Retinal pigment epithelial cell (primary cell): Measurements from ENCODE around the gene NIP7.

Experiments used
- DNase-seq: peaks from one replicate; pipeline ENCODE4 v3.0.0-alpha.2; 2010; ENCODE audit warnings: low read depth
- H3K4me3 ChIP-seq: 2 replicates; pipeline ENCODE4 v1.5.1; 2011; ENCODE audit warnings: mild to moderate bottlenecking, low read length, control low read depth, moderate library complexity
- TF ChIP-seq, protein P1 (sequence below): conservative IDR thresholded peaks from 2 replicates; pipeline ENCODE4 v1.5.1; 2011; ENCODE audit warnings: low read depth, low read length, control low read depth, inconsistent platforms

NIP7 gene

DNA sequence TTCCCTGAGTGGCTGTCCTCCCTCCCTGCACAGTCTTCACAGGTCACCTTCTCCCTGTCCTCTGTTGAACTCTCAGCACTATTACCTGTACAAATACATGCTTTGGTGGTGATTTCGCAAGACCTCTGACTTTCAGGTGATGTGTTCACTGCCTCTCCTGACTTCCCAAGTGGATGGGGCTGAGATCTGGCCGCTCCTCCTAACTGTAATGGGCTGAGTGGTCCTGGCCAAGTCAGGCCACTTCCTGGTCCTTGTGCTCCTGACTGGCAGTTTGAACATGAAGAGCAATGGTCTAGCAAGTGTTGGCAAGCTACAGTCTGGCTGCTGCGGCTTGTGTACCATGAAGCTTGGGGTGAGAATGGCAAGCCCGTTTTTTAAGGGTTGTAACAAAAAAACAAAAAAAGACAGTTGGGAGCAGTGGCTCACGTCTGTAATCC, 23.7 kb downstream of the NIP7 start:
- no peak overlapping the region for H3K4me3 ChIP-seq
- DNase-seq = no peak
- TF ChIP-seq, protein P1, sequence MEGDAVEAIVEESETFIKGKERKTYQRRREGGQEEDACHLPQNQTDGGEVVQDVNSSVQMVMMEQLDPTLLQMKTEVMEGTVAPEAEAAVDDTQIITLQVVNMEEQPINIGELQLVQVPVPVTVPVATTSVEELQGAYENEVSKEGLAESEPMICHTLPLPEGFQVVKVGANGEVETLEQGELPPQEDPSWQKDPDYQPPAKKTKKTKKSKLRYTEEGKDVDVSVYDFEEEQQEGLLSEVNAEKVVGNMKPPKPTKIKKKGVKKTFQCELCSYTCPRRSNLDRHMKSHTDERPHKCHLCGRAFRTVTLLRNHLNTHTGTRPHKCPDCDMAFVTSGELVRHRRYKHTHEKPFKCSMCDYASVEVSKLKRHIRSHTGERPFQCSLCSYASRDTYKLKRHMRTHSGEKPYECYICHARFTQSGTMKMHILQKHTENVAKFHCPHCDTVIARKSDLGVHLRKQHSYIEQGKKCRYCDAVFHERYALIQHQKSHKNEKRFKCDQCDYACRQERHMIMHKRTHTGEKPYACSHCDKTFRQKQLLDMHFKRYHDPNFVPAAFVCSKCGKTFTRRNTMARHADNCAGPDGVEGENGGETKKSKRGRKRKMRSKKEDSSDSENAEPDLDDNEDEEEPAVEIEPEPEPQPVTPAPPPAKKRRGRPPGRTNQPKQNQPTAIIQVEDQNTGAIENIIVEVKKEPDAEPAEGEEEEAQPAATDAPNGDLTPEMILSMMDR = no peak

DNA sequence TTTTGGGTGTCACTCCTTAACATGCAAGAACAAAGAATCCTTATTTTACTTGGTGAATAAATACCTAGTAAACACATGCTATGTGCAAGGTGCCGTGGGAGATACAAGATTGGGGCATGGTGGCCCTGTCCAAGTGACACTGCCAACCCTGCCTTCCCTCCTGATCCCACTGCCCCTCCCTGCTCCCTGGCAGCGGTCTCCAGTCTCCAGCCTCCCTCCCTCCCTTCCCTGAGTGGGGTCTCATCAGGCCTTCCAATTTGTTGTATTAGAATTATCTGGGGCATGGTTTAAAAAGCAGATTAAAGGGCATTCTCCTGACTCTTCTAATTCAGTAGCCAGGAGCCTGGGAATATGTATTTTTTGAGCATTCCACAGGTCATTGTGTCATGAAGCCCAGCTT, 24.5 kb downstream of the NIP7 start:
- TF ChIP-seq, protein P1 = no peak
- no peak overlapping the region for H3K4me3 ChIP-seq
- no peak for DNase-seq

DNA sequence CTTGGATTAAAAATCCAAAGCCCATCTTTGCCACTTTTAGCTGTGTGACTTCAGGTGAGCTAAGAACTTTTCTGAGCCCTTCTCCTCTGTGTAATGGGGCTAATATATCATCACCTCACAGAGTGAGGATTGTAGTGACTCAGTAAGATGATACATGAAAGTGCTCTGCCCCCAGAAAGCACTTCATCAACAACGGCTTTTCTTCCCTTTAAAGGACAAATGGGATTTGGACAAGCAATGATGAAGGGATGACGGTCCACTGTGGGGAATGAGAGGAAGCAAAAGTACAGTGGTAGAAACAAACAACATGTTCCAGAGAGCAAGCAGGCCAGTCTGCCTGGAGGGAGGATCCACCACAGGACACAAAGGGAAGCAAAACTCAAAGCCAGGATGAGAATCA, 26.3 kb downstream of the NIP7 start:
- TF ChIP-seq, protein P1 = no peak
- H3K4me3 ChIP-seq = no peak overlapping the region
- DNase-seq = no peak

DNA sequence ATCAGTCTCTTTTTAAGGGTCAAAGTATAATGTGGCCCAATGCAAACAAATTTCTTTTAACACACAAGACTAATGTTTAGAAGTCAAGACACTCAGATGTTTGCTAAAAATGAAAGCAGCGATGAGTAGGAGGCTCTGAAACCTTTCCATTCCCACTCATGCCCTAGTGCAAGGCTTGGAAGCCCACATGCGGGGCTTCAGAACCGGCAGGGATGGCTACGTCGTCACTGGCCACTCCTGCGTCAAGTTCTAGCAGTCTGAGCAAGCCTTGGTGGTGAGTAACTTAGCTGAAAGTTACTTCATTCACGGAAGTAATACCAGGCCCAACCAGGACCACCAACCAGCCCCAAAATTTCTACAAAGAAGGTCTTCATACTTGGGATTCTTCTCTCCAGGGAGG, 26.9 kb downstream of the NIP7 start:
- H3K4me3 ChIP-seq = no peak overlapping the region
- no peak for DNase-seq
- TF ChIP-seq, protein P1 = no peak

DNA sequence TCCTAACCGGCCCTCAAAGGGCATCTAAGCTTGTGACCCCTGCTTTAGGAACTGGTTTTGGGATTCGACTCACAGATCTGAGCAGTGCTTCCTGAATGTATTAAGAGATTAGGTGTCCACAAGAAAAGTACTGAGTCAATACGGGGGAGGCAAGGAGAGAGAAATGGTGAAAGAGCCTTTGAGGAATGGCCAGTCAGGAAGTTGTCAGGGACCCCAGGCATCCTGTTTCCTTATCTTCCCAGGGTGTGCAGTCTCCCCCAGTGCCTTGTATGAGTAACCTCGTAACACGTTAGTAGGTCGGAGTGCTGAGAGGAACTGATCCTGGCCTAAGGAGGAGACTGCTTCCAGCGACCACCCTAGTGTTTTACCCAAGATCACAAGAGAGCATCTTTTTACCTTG, 28.4 kb downstream of the NIP7 start:
- TF ChIP-seq, protein P1 = no peak
- DNase-seq = no peak
- H3K4me3 ChIP-seq = no peak overlapping the region

DNA sequence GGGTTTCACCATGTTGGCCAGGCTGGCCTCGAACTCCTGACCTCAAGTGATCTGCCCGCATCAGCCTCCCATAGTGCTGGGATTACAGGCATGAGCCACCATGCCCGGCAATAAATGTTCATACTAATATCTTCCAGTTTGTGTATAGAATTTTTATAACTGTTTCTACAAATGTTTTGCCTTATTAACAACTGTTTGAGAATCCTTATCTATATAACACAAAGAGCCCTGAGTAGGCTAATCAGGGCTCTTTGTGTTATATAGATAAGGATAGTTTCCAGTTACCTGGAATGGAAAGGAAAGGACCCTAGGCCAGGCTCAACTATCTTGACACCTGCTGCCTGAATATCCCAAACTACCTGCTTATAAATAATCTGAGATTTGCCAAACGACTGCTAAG, 29.3 kb downstream of the NIP7 start:
- TF ChIP-seq, protein P1 = no peak
- no peak overlapping the region for H3K4me3 ChIP-seq
- DNase-seq = no peak

DNA sequence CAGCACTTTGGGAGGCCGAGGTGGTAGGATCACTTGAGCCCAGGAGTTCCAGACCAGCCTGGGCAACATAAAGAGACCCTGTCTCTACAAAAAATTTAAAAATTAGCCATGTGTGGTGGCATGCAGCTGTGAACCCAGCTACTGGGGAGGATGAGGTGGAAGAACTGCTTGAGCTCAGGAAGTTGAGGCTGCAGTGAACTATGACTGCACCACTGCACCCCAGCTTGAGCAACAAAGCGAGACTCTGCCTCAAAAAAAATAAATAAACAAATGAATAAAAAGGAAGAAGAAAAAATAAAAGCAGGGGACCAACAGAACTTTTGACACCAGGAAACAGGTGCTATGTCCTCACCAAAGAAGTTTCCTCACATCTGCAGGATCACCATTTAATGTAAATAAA, 32.0 kb downstream of the NIP7 start:
- TF ChIP-seq, protein P1 = no peak
- no peak for DNase-seq
- H3K4me3 ChIP-seq = no peak overlapping the region
